Keratinocyte (primary cell): Measurements from ENCODE around the gene FMNL2. TPM values are rescaled to one million over a fixed set of nuclear protein-coding genes. Genes with fewer than 3 reads are reported as not detected.

Experiments used
- DNase-seq: peaks from one replicate; pipeline ENCODE4 v3.0.0-alpha.2; 2011; ENCODE audit warnings: low read depth, missing footprints, low spot score
- FAIRE-seq: peaks from 2 replicates; lab custom pipeline; 2011; peaks lifted over from hg19 to GRCh38; lab: Jason Lieb, UNC
- H2AFZ ChIP-seq: 2 replicates; pipeline ENCODE4 v1.6.0; 2012; ENCODE audit warnings: low read length, control low read depth, inconsistent platforms; ENCODE audit not compliant: control insufficient read depth
- H3K27ac ChIP-seq: 2 replicates; pipeline ENCODE4 v1.5.1; 2011; ENCODE audit warnings: low read length; ENCODE audit not compliant: control insufficient read depth, insufficient read depth
- H3K27me3 ChIP-seq: 3 replicates; pipeline ENCODE4 v1.6.0; 2011; ENCODE audit warnings: low read length; ENCODE audit not compliant: control insufficient read depth, insufficient read depth; ENCODE audit errors: extremely low read depth
- H3K36me3 ChIP-seq, 2 experiments: 2 replicates in 1 of 2; 3 replicates in 1 of 2; pipeline ENCODE4 v1.5.1; 2011; ENCODE audit warnings: low read length in 2 of 2, mild to moderate bottlenecking in 1 of 2; ENCODE audit not compliant: control insufficient read depth in 2 of 2, insufficient read depth in 2 of 2; ENCODE audit errors: extremely low read depth in 1 of 2
- H3K4me1 ChIP-seq: 3 replicates; pipeline ENCODE4 v1.5.1; 2011; ENCODE audit warnings: low read length; ENCODE audit not compliant: control insufficient read depth, insufficient read depth; ENCODE audit errors: extremely low read depth
- H3K4me2 ChIP-seq: 3 replicates; pipeline ENCODE4 v1.6.0; 2011; ENCODE audit warnings: low read depth, low read length; ENCODE audit not compliant: control insufficient read depth, insufficient read depth; ENCODE audit errors: extremely low read depth
- H3K4me3 ChIP-seq, 3 experiments: fragments of 200-600 bp in 1 of 3; sonication (generic) in 1 of 3; 2 replicates in 2 of 3; 3 replicates in 1 of 3; pipeline ENCODE4 v1.5.1; 2011 to 2016; ENCODE audit warnings: low read length in 3 of 3, mild to moderate bottlenecking in 3 of 3, control low read depth in 2 of 3, inconsistent platforms in 1 of 3, low read depth in 1 of 3, mixed read lengths in 1 of 3, mixed run types in 1 of 3, moderate library complexity in 1 of 3; ENCODE audit not compliant: control insufficient read depth in 2 of 3, insufficient read depth in 2 of 3; ENCODE audit errors: extremely low read depth in 1 of 3
- H3K79me2 ChIP-seq: 2 replicates; pipeline ENCODE4 v1.6.0; 2012; ENCODE audit warnings: low read length; ENCODE audit not compliant: control insufficient read depth, insufficient read depth
- H3K9ac ChIP-seq: 3 replicates; pipeline ENCODE4 v1.6.0; 2011; ENCODE audit warnings: low read length; ENCODE audit not compliant: control insufficient read depth, insufficient read depth; ENCODE audit errors: extremely low read depth
- H3K9me1 ChIP-seq: 3 replicates; pipeline ENCODE4 v1.6.0; 2011; ENCODE audit warnings: low read length; ENCODE audit not compliant: control insufficient read depth, insufficient read depth; ENCODE audit errors: extremely low read depth
- H3K9me3 ChIP-seq: 2 replicates; pipeline ENCODE4 v1.5.1; 2012; ENCODE audit warnings: low read depth, low read length; ENCODE audit not compliant: control insufficient read depth
- H4K20me1 ChIP-seq: 3 replicates; pipeline ENCODE4 v1.6.0; 2011; ENCODE audit warnings: low read length; ENCODE audit not compliant: control insufficient read depth, insufficient read depth; ENCODE audit errors: extremely low read depth
- EZH2 ChIP-seq: IDR thresholded peaks from one replicate; pipeline ENCODE4 v1.6.1; 2012; ENCODE audit warnings: inconsistent platforms, mild to moderate bottlenecking, low read length, moderate library complexity
- dilution Hi-C: fragments of 300-500 bp; cut with MboI; formaldehyde crosslinking; loops from one replicate; pipeline ENCODE4 v1.7.0; 2020; ENCODE audit warnings: low sequenced_read_pairs; ENCODE audit not compliant: extremely low pct_ligation_motif_present
- polyA plus RNA-seq, 5 experiments: library from polyadenylated mRNA; depleted of rRNA in 3 of 5; stranded (reverse) in 3 of 5; stranded (forward) in 1 of 5; unstranded in 1 of 5; fragments of >200 nt; gene quantifications; 1 replicate in 1 of 5; 2 replicates in 3 of 5; 3 replicates in 1 of 5; pipeline versions ENCODE4 v1.2.1 to v1.2.3, GENCODE V29; 2011 to 2012; ENCODE audit warnings: missing spikeins in 2 of 5, low read depth in 1 of 5, low replicate concordance in 1 of 5
- TF ChIP-seq, protein P1 (sequence below), 3 experiments: IDR thresholded peaks in 1 of 3; conservative IDR thresholded peaks in 1 of 3; optimal IDR thresholded peaks in 1 of 3; 2 replicates in 2 of 3; 3 replicates in 1 of 3; pipeline versions ENCODE3 to v1.5.1; 2011; ENCODE audit warnings: low read length in 3 of 3, mild to moderate bottlenecking in 3 of 3, moderate library complexity in 2 of 3, control low read depth in 1 of 3, inconsistent platforms in 1 of 3; ENCODE audit not compliant: insufficient read depth in 2 of 3; ENCODE audit errors: extremely low read depth in 1 of 3

Gene FMNL2
- polyA plus RNA-seq, 1 donor (not counting 4 experiments of a cell fraction or from before 2014, with no cell fraction given) = 62.7 TPM

DNA sequence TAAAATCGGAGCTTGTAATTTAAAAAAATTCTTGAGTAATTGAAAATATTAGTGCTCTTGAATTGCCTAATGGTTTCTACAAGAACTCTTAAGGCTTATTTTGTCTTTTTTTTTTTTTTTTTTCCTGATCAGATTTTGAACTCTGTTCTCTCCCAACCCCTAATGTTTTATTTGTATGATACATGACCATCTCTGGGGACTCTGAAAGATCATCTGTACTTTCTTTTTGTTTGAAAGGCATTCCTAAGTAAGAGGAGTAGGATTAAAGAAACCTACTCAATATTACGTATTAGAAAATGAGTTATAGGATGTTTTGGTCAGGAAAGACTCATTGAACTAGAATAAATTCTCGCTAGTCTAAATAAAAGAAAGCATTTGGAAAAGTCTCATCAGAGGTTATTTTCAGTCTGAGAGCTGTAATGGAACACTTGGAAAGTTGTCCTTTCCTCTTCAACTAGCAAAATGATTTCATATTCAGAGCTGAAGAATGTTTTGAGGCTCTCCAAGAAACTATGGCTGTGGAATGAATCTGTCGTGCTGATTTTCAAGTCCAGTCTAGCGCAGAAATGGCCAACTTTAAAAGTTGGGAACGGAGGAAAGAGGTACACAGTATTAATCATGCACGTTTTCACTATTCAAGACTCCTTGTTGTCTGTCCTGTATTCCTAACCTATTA is 199.6 kb downstream of the FMNL2 start:
- FAIRE-seq = no peak
- Histone ChIP-seq H2AFZ (no peak overlapping the region), H3K27ac (no peak overlapping the region), H3K79me2 (peaks cover 69% of the 10 kb centered on the region), H3K9me1 (no peaks in the 10 kb centered on the region), H4K20me1 (peaks cover 3% of the 10 kb centered on the region), H3K4me1 (no peaks in the 10 kb centered on the region), H3K4me3 (no peak overlapping the region), H3K27me3 (no peaks in the 10 kb centered on the region), H3K36me3 (no peaks in the 10 kb centered on the region), H3K9ac (no peak overlapping the region), H3K9me3 (no peaks in the 10 kb centered on the region), H3K4me2 (no peak overlapping the region)
- dilution Hi-C loops = no loop called here
- TF ChIP-seq, protein P1, sequence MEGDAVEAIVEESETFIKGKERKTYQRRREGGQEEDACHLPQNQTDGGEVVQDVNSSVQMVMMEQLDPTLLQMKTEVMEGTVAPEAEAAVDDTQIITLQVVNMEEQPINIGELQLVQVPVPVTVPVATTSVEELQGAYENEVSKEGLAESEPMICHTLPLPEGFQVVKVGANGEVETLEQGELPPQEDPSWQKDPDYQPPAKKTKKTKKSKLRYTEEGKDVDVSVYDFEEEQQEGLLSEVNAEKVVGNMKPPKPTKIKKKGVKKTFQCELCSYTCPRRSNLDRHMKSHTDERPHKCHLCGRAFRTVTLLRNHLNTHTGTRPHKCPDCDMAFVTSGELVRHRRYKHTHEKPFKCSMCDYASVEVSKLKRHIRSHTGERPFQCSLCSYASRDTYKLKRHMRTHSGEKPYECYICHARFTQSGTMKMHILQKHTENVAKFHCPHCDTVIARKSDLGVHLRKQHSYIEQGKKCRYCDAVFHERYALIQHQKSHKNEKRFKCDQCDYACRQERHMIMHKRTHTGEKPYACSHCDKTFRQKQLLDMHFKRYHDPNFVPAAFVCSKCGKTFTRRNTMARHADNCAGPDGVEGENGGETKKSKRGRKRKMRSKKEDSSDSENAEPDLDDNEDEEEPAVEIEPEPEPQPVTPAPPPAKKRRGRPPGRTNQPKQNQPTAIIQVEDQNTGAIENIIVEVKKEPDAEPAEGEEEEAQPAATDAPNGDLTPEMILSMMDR (optimal IDR thresholded peaks at IDR 0.05 in 1 of 3, IDR thresholded peaks at IDR 0.05 in 1 of 3, conservative IDR thresholded peaks at IDR 0.05 in 1 of 3; ENCODE audit: extremely low read depth in 1 of 3, insufficient read depth in 2 of 3, low read length in 3 of 3) = no peak
- TF ChIP-seq EZH2 = no peak
- DNase-seq = no peak

DNA sequence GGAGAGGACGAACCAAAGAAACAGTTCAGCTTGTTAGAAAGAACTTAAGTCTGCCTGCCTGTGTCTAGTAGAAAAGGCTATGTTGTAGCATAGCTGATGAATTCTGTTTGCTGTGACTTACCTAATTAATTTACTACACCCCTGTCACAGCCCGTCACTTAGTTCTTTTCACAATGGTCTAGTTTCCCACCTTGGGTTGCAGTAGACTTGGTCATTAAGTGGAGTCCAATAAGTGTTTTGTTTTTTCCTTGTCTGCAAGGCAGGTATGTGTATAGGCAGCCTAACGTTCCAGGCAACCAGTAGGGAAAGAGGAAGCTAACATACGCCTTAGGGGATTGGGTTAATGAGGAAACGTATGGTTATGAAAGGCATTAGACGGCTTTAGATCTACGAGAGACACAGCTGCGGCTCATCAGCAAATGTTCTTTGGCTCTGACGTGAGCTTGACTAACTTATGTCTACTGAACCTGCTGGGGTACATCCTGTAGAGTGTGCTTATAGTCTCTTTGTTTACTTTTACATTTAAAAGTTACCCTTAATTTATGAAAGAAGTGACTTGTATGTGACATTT is 202.2 kb downstream of the FMNL2 start:
- Histone ChIP-seq H3K9ac (no peak overlapping the region), H3K4me1 (peaks cover 9% of the 10 kb centered on the region), H3K4me2 (no peak overlapping the region), H3K4me3 (no peak overlapping the region), H2AFZ (no peak overlapping the region), H3K27ac (no peak overlapping the region), H3K79me2 (peaks cover 61% of the 10 kb centered on the region), H3K36me3 (no peaks in the 10 kb centered on the region), H3K9me3 (no peaks in the 10 kb centered on the region), H4K20me1 (peaks cover 3% of the 10 kb centered on the region), H3K27me3 (no peaks in the 10 kb centered on the region), H3K9me1 (no peaks in the 10 kb centered on the region)
- DNase-seq (no peak), FAIRE-seq (peak; percentile 41)
- TF ChIP-seq, protein P1 (optimal IDR thresholded peaks at IDR 0.05 in 1 of 3, IDR thresholded peaks at IDR 0.05 in 1 of 3, conservative IDR thresholded peaks at IDR 0.05 in 1 of 3; ENCODE audit: extremely low read depth in 1 of 3, insufficient read depth in 2 of 3, low read length in 3 of 3) = no peak
- TF ChIP-seq EZH2 = no peak
- dilution Hi-C loops = no loop called here
